Muscle layer of colon (tissue), 2 donors: ENCODE measurements around the gene ARHGAP25.

ENCODE experiments used
- H3K27ac ChIP-seq: one replicate; pipeline ENCODE4 v1.7.0; 2013; ENCODE audit warnings: low read depth, mild to moderate bottlenecking, low read length, moderate library complexity
- H3K27me3 ChIP-seq, 2 donors: one replicate each; pipeline ENCODE4 v1.7.0; 2013; ENCODE audit warnings: low read length in 2 of 2, mild to moderate bottlenecking in 2 of 2; ENCODE audit not compliant: insufficient read depth in 2 of 2, control insufficient read depth in 1 of 2
- H3K36me3 ChIP-seq: one replicate; pipeline ENCODE4 v1.7.0; 2013; ENCODE audit warnings: mild to moderate bottlenecking, low read length; ENCODE audit not compliant: insufficient read depth
- H3K4me1 ChIP-seq: one replicate; pipeline ENCODE4 v1.7.0; 2013; ENCODE audit warnings: mild to moderate bottlenecking, low read length; ENCODE audit not compliant: insufficient read depth
- H3K4me3 ChIP-seq, 2 donors: one replicate each; pipeline ENCODE4 v1.7.0; 2013; ENCODE audit warnings: low read length in 2 of 2, low read depth in 1 of 2, mild to moderate bottlenecking in 1 of 2, moderate library complexity in 1 of 2
- H3K9ac ChIP-seq: one replicate; pipeline ENCODE4 v1.7.0; 2013; ENCODE audit warnings: low read length
- H3K9me3 ChIP-seq: one replicate; pipeline ENCODE4 v1.7.0; 2013; ENCODE audit warnings: mild to moderate bottlenecking, low read length
- donor health status: abdominal sarcoma.
- donor health status: Adenocarcinoma of cecum.

The ARHGAP25 gene

GRCh38 chr2:68734688-68735525 lies at the start of gene ARHGAP25:
Gene ARHGAP25 (plus strand): TSS chr2:68734811. CDS start chr2:68735200, 389 bp downstream.
- Histone ChIP-seq H3K27me3 (no peaks in the 10 kb centered on the region), H3K9me3 (no peaks in the 10 kb centered on the region), H3K4me1 (no peaks in the 10 kb centered on the region), H3K4me3 (no peak within 1 kb of the TSS), H3K36me3 (no peaks in the 10 kb centered on the region), H3K9ac (no peak within 1 kb of the TSS), H3K27ac (no peak within 1 kb of the TSS)

- no peaks in the 10 kb centered on the region for H3K36me3 ChIP-seq
- H3K9me3 ChIP-seq = no peaks in the 10 kb centered on the region
- no peak overlapping the region for H3K4me3 ChIP-seq
- H3K9ac ChIP-seq = no peak overlapping the region
- H3K4me1 ChIP-seq = no peaks in the 10 kb centered on the region
- H3K27me3 ChIP-seq = no peaks in the 10 kb centered on the region
- no peak overlapping the region for H3K27ac ChIP-seq
Observed at GRCh38 chr2:68686178-68686577, 48.4 kb upstream of the ARHGAP25 start.

- Histone ChIP-seq H3K9ac (no peak overlapping the region), H3K9me3 (no peaks in the 10 kb centered on the region), H3K27ac (no peak overlapping the region), H3K4me3 (no peak overlapping the region), H3K27me3 (no peaks in the 10 kb centered on the region), H3K4me1 (no peaks in the 10 kb centered on the region), H3K36me3 (no peaks in the 10 kb centered on the region)
Observed at GRCh38 chr2:68687018-68687417, 47.6 kb upstream of the ARHGAP25 start.

- Histone ChIP-seq H3K36me3 (no peaks in the 10 kb centered on the region), H3K4me3 (no peak overlapping the region), H3K4me1 (no peaks in the 10 kb centered on the region), H3K9ac (no peak overlapping the region), H3K27me3 (no peaks in the 10 kb centered on the region), H3K9me3 (no peaks in the 10 kb centered on the region), H3K27ac (no peak overlapping the region)
Observed at GRCh38 chr2:68689553-68690537, 44.8 kb upstream of the ARHGAP25 start.

- H3K36me3 ChIP-seq = no peaks in the 10 kb centered on the region
- H3K4me1 ChIP-seq = no peaks in the 10 kb centered on the region
- H3K4me3 ChIP-seq = no peak overlapping the region
- no peak overlapping the region for H3K9ac ChIP-seq
- H3K9me3 ChIP-seq = no peaks in the 10 kb centered on the region
- no peaks in the 10 kb centered on the region for H3K27me3 ChIP-seq
- H3K27ac ChIP-seq = no peak overlapping the region
Observed at GRCh38 chr2:68690851-68691250, 43.8 kb upstream of the ARHGAP25 start.

GRCh38 chr2:68692511-68692910 lies 42.1 kb upstream of the ARHGAP25 start:
- Histone ChIP-seq H3K27ac (no peak overlapping the region), H3K36me3 (no peaks in the 10 kb centered on the region), H3K27me3 (no peaks in the 10 kb centered on the region), H3K4me1 (no peaks in the 10 kb centered on the region), H3K9me3 (peaks cover 4% of the 10 kb centered on the region), H3K4me3 (no peak overlapping the region), H3K9ac (no peak overlapping the region)

GRCh38 chr2:68693951-68694350 lies 40.7 kb upstream of the ARHGAP25 start:
- H3K4me3 ChIP-seq = no peak overlapping the region
- H3K36me3 ChIP-seq = no peaks in the 10 kb centered on the region
- H3K9me3 ChIP-seq = peaks cover 4% of the 10 kb centered on the region
- H3K27ac ChIP-seq = no peak overlapping the region
- no peaks in the 10 kb centered on the region for H3K27me3 ChIP-seq
- no peaks in the 10 kb centered on the region for H3K4me1 ChIP-seq
- H3K9ac ChIP-seq = no peak overlapping the region

- no peak overlapping the region for H3K27ac ChIP-seq
- H3K9ac ChIP-seq = no peak overlapping the region
- H3K27me3 ChIP-seq = no peaks in the 10 kb centered on the region
Observed at GRCh38 chr2:68695971-68696370, 38.6 kb upstream of the ARHGAP25 start.

GRCh38 chr2:68696554-68696953 lies 38.1 kb upstream of the ARHGAP25 start:
- H3K36me3 ChIP-seq = no peaks in the 10 kb centered on the region
- peaks cover 4% of the 10 kb centered on the region for H3K9me3 ChIP-seq
- H3K27ac ChIP-seq = no peak overlapping the region
- no peaks in the 10 kb centered on the region for H3K27me3 ChIP-seq
- H3K4me1 ChIP-seq = no peaks in the 10 kb centered on the region
- H3K9ac ChIP-seq = no peak overlapping the region
- H3K4me3 ChIP-seq = no peak overlapping the region

More at GRCh38 chr2:68695971-68696370, 38.6 kb upstream of the ARHGAP25 start:
- no peaks in the 10 kb centered on the region for H3K36me3 ChIP-seq
- no peak overlapping the region for H3K4me3 ChIP-seq
- H3K9me3 ChIP-seq = peaks cover 4% of the 10 kb centered on the region
- H3K4me1 ChIP-seq = no peaks in the 10 kb centered on the region

GRCh38 chr2:68698567-68699377 lies 35.8 kb upstream of the ARHGAP25 start:
- no peak overlapping the region for H3K27ac ChIP-seq
- no peaks in the 10 kb centered on the region for H3K4me1 ChIP-seq
- no peak overlapping the region for H3K9ac ChIP-seq
- H3K36me3 ChIP-seq = no peaks in the 10 kb centered on the region
- H3K27me3 ChIP-seq = no peaks in the 10 kb centered on the region
- H3K4me3 ChIP-seq = no peak overlapping the region
- peaks cover 4% of the 10 kb centered on the region for H3K9me3 ChIP-seq

GRCh38 chr2:68700560-68700959 lies 34.1 kb upstream of the ARHGAP25 start:
- Histone ChIP-seq H3K9me3 (peaks cover 4% of the 10 kb centered on the region), H3K4me3 (no peak overlapping the region), H3K36me3 (no peaks in the 10 kb centered on the region), H3K27ac (no peak overlapping the region), H3K9ac (no peak overlapping the region), H3K27me3 (no peaks in the 10 kb centered on the region), H3K4me1 (no peaks in the 10 kb centered on the region)
